Heart left ventricle (tissue), 16 donors: Measurements from ENCODE around the gene PDYN. TPM values are rescaled to one million over a fixed set of nuclear protein-coding genes. Genes with fewer than 3 reads are reported as not detected.

ENCODE experiments used
- ATAC-seq, 4 donors: fragments of 200-7000 bp; cut with Tn5 transposase; one replicate each; pipeline ENCODE4 v1.9.1; 2020 to 2022; ENCODE audit warnings: moderate library complexity in 4 of 4, mild to moderate bottlenecking in 3 of 4, moderate number of reproducible peaks in 1 of 4
- DNase-seq, 5 donors: peaks; one replicate each; pipeline ENCODE4 v3.0.0-alpha.2; 2020
- H3K27ac ChIP-seq, 12 donors: fragments of 200-600 bp; sonication (generic) in 4 of 12; one replicate each; pipeline versions ENCODE4 v1.5.0 to v1.8.0; 2016 to 2022; ENCODE audit warnings: mild to moderate bottlenecking in 2 of 12
- H3K27me3 ChIP-seq, 9 donors: fragments of 200-600 bp; sonication (generic) in 2 of 9; one replicate each; pipeline versions ENCODE4 v1.5.1 to v1.8.0; 2016 to 2022; ENCODE audit warnings: mild to moderate bottlenecking in 3 of 9
- H3K36me3 ChIP-seq, 9 donors: fragments of 200-600 bp; sonication (generic) in 2 of 9; one replicate each; pipeline versions ENCODE4 v1.5.0 to v1.8.0; 2018 to 2022; ENCODE audit warnings: mild to moderate bottlenecking in 2 of 9
- H3K4me1 ChIP-seq, 12 donors: fragments of 200-600 bp; sonication (generic) in 4 of 12; one replicate each; pipeline versions ENCODE4 v1.5.0 to v1.8.0; 2016 to 2022; ENCODE audit warnings: mild to moderate bottlenecking in 3 of 12
- H3K4me3 ChIP-seq, 12 donors: fragments of 200-600 bp; sonication (generic) in 4 of 12; one replicate each; pipeline versions ENCODE4 v1.5.0 to v1.8.0; 2017 to 2022; ENCODE audit warnings: mild to moderate bottlenecking in 9 of 12, moderate library complexity in 4 of 12
- H3K9me3 ChIP-seq, 12 donors: fragments of 200-600 bp; sonication (generic) in 4 of 12; one replicate each; pipeline versions ENCODE4 v1.5.0 to v1.8.0; 2016 to 2022; ENCODE audit warnings: mild to moderate bottlenecking in 1 of 12
- CTCF ChIP-seq, 12 donors: fragments of 200-600 bp; sonication (generic) in 4 of 12; IDR thresholded peaks; one replicate each; pipeline versions ENCODE4 v1.5.0 to v1.8.0; 2018 to 2022; ENCODE audit warnings: antibody characterized with exemption in 12 of 12, mild to moderate bottlenecking in 5 of 12
- POLR2A ChIP-seq, 2 donors: fragments of 450-650 bp; IDR thresholded peaks; one replicate each; pipeline ENCODE4 v1.6.1; 2017; ENCODE audit warnings: antibody characterized with exemption in 2 of 2, mild to moderate bottlenecking in 2 of 2, moderate library complexity in 2 of 2
- WGBS, 4 donors: extraction: QIAGEN DNeasy Blood & Tissue Kit in 2 of 4; methylation state at CpG; one replicate each; pipeline versions ENCODE4 v1.1.5 to v1.1.7; 2013 to 2018; 5-methylcytosine and 5-hydroxymethylcytosine counted together
- intact Hi-C, 10 donors: fragments of 100-400 bp; cut with DNase I; formaldehyde crosslinking; loops; one replicate each; pipeline versions ENCODE4 v1.11.1 to v1.14.2; 2022
- polyA plus RNA-seq, 2 donors: library from polyadenylated mRNA; stranded (reverse); fragments of 200-250 nt; gene quantifications; one replicate each; pipeline ENCODE4 v1.2.3, GENCODE V29; 2013
- total RNA-seq, 9 donors: library from RNA; depleted of rRNA in 2 of 9; stranded (reverse); fragments of >200 nt in 2 of 9; fragmentation: NEBNext Ultra II Directional in 3 of 9; extraction: Animal tissue kit (Norgen Biotek cat#: 25700) in 3 of 9; gene quantifications; one replicate each; pipeline versions ENCODE4 v1.1.0 to v1.2.4, GENCODE V29; 2016 to 2023
- donor health status: ischemic (EF 13 %, LVEDD 7.1; RV severe dilation, severe dysfunction).
- donor health status: healthy with polysubstance abuse.
- donor health status: DM: no; HTN: yes; CAD: no.
- donor health status: DM: no; HTN: no; CAD: no.
- donor health status: ischemic (EF 25% LVEDD 6.9; RV normal size, moderate dysfunction).
- donor health status: ischemic (EF 25% LVEDD 5.7; RV mildly dilated, moderate dysfunction).
- donor health status: healthy.
- donor health status: DM: yes; HTN: yes; CAD: no.
- donor health status: ischemic (EF 35%, LVEDD 5.7; RV mildly dilated, moderate dysfunction).
- donor health status: nonischemic (EF 11% LVEDD 7.7; RV severe dilation, severe dysfunction).
- donor health status: DM: yes; HTN: yes; CAD: no.
- donor health status: PGD.
- donor health status: ischemic (EF 29% LVEDD 5.4; RV normal size, mild dysfunction).
- donor health status: nonischemic (EF 23%, LVEDD 6.1; RV moderate dilation, normal function).

The PDYN gene
- total and polyA plus RNA-seq, 11 donors = not detected

- intact Hi-C loops = loop anchor here (1.0 to 10.0 kb wide), 9 partner anchors 119 to 489 kb away; partner anchors contain the start of gene STK35 (in 1 of the 10)
- peak; percentile 54 to 84 (median 70) for DNase-seq
- ATAC-seq = peak; percentile 20 to 88 (median 74)
- Histone ChIP-seq H3K4me1 (peaks cover 0 to 26% (median 0%) of the 10 kb centered on the region in 12 donors), H3K9me3 (no peaks in the 10 kb centered on the region), H3K27me3 (peaks cover 0 to 4% (median 0%) of the 10 kb centered on the region in 9 donors), H3K36me3 (no peaks in the 10 kb centered on the region), H3K4me3 (peak overlapping the region in 4 of 12 donors; percentile 9 to 33 (median 18)), H3K27ac (peak overlapping the region in 1 of 12 donors; percentile 70)
- 4 to 8% (median 6%) methylated on average over 14 to 28 of the region's 28 CpGs for WGBS, 4 donors
- no peak for TF ChIP-seq POLR2A (IDR thresholded peaks at IDR 0.05)
- peak; percentile 79 to 96 (median 91) for TF ChIP-seq CTCF (IDR thresholded peaks at IDR 0.05)
Observed at GRCh38 chr20:1965520-1966351, 28.1 kb downstream of the PDYN start.

GRCh38 chr20:1964659-1965405 lies 29.0 kb downstream of the PDYN start:
- ATAC-seq (no peak), DNase-seq (no peak)
- WGBS, 4 donors = 56 to 68% (median 64%) methylated on average over 14 of the region's 14 CpGs
- H3K4me3 ChIP-seq = peak overlapping the region in 3 of 12 donors; percentile 18 to 33 (median 19)
- peaks cover 0 to 26% (median 0%) of the 10 kb centered on the region in 12 donors for H3K4me1 ChIP-seq
- TF ChIP-seq POLR2A (IDR thresholded peaks at IDR 0.05) = no peak
- TF ChIP-seq CTCF (IDR thresholded peaks at IDR 0.05) = no peak
- intact Hi-C loops = loop anchor here in 9 of 10 donors (1.0 to 10.0 kb wide), 9 partner anchors 120 to 490 kb away; partner anchors contain the start of gene STK35 (in 1 of the 9)
- H3K36me3 ChIP-seq = no peaks in the 10 kb centered on the region
- peaks cover 0 to 4% (median 0%) of the 10 kb centered on the region in 9 donors for H3K27me3 ChIP-seq
- H3K9me3 ChIP-seq = no peaks in the 10 kb centered on the region
- peak overlapping the region in 1 of 12 donors; percentile 70 for H3K27ac ChIP-seq

GRCh38 chr20:1964061-1964460 lies 29.8 kb downstream of the PDYN start:
- Histone ChIP-seq H3K27ac (no peak overlapping the region), H3K27me3 (no peaks in the 10 kb centered on the region), H3K4me1 (peaks cover 0 to 26% (median 0%) of the 10 kb centered on the region in 12 donors), H3K9me3 (no peaks in the 10 kb centered on the region), H3K4me3 (no peak overlapping the region), H3K36me3 (no peaks in the 10 kb centered on the region)
- intact Hi-C loops = loop anchor here in 5 of 10 donors (2.0 to 10.0 kb wide), 3 partner anchors 121 to 491 kb away; no protein-coding TSS in a partner anchor
- 64 to 75% (median 71%) methylated on average over 4 of the region's 4 CpGs for WGBS, 4 donors
- ATAC-seq (no peak), DNase-seq (no peak)
- TF ChIP-seq CTCF (IDR thresholded peaks at IDR 0.05) = no peak
- no peak for TF ChIP-seq POLR2A (IDR thresholded peaks at IDR 0.05)
